GM21360 (cell line): Measurements from ENCODE around the gene MRPL14.

ENCODE experiments used
- ATAC-seq: cut with Tn5 transposase; IDR thresholded peaks from one replicate; pipeline ENCODE4 v1.9.1; 2021; ENCODE audit warnings: mild to moderate bottlenecking, moderate library complexity; ENCODE audit not compliant: unreplicated experiment

Gene MRPL14

GRCh38 chr6:44081753-44082152 is 45.5 kb downstream of the MRPL14 start:
- ATAC-seq: no peak

GRCh38 chr6:44080561-44081521 is 46.4 kb downstream of the MRPL14 start:
- ATAC-seq: no peak

DNA sequence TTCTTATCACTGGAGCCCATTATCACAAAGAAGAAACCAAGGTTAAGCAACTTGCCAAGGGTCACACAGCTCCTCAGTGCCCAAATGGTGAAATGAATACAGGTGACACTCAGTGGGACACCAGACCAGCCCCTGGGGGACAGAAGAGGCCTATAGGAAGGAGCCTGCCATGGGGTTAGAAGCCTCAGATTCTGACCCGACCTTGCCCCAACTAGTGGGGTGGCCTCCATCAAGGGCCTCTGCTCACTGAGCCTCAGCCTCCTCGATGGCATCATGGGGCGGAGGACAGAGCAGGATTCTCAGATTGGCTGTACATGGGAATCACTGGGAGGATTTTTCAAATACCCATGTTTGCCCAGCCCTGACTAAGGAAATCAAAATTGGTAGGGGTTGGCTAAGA is 47.6 kb downstream of the MRPL14 start:
- no peak for ATAC-seq

DNA sequence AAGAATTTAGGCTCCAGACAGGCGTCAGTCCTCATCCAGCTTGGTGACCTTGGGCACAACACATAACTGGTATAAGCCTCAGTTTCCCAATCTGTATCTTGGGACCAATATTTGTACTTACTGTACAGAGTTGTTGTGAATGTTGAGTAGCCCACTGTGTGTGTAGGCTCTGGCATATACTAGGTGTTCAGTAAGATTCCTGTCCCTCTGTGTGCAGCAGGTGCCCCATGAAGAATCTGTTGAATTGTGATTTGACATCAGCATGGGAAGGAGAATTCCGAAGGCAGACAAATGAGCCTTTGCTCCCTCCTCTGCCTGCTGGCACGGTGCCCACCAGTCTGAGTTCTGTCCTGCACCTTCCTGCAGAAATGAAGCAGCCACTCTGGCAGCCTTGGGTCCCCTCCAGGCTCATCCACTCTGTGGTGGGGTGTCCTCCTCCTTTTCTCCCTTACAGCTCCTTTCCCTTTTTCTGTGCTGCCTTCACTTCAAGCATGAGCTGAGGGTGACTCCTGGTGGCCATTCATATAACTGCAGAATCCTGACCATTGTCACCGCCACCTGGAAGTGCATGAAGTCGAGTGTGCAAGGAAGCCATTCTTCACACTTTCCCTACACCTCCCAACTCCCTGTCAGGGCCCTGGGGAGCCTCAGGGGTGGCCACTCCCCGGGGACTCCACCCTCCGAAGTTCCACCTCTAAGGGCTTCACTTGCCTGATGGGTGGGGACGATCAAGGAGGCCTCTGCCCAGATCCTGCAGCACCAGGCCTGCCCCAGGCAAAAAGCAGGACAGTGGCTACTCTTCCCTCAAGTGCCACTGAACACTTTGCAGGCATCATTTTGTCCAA is 48.2 kb downstream of the MRPL14 start:
- no peak for ATAC-seq

- no peak for ATAC-seq
These were observed 48.9 kb downstream of the MRPL14 start for GRCh38 chr6:44078219-44078826.

GRCh38 chr6:44077214-44077946 is 49.9 kb downstream of the MRPL14 start:
- ATAC-seq: no peak

- ATAC-seq: no peak
These were observed 50.7 kb downstream of the MRPL14 start for GRCh38 chr6:44076356-44077213.

- ATAC-seq: no peak
These were observed 51.5 kb downstream of the MRPL14 start for GRCh38 chr6:44075647-44076355.

DNA sequence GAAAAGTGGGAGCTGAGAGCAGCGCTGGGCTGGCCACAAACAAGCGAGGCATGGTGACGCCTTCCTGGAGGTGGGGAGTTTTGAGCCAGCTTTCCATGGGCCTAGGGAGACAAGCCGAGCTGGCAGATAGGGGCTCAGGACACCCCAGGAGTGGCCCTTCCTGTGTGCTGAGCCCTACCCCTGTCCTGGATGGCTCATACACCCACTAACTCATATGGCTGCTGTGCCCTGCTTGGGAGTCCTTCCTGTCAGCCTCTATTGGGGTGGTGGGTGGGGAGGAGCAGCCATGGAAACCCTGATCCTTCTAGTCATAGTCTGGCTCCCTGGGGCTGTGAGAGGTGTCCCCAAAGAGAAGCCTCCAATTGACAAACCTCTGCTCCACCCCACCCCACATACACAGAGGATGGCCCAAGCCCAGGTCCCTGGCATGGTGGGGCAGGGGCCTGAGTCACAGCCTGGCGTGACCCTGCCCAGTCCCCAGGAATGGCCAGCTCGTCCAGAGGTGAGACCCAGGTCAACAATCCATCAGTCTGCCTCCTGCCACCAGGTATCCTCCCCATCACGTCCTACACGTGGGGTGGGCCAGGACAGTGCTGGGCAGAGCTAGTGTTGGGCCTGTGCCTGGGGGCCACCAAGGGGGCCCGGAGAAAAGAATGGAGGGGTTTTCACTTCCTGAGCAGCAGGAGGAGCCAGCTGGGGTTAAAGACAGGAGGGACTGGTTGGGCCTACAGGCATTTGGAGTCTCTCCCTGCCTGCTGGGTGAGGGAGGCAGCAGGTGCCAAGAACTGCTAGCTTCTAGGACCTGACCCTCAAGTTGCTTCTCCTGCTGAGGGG is 52.2 kb downstream of the MRPL14 start:
- ATAC-seq: peak; percentile 5

- peak; percentile 39 for ATAC-seq
These were observed 52.8 kb downstream of the MRPL14 start for GRCh38 chr6:44074439-44074812.

GRCh38 chr6:44073612-44074438 is 53.4 kb downstream of the MRPL14 start:
- no peak for ATAC-seq

GRCh38 chr6:44072959-44073611 is 54.2 kb downstream of the MRPL14 start:
- ATAC-seq: peak; percentile 29

GRCh38 chr6:44072452-44072958 is 54.7 kb downstream of the MRPL14 start:
- no peak for ATAC-seq

- no peak for ATAC-seq
These were observed 55.4 kb downstream of the MRPL14 start for GRCh38 chr6:44071670-44072451.

- ATAC-seq: no peak
These were observed 58.5 kb downstream of the MRPL14 start for GRCh38 chr6:44068607-44069296.
